Breast epithelium (tissue), 4 donors: Measurements from ENCODE around the gene BCL7C. TPM values are rescaled to one million over a fixed set of nuclear protein-coding genes. Genes with fewer than 3 reads are reported as not detected.

Source experiments
- DNase-seq, 2 donors: peaks; one replicate each; pipeline ENCODE4 v3.0.0-alpha.2; 2019; ENCODE audit warnings: low spot score in 2 of 2
- H3K27ac ChIP-seq, 2 donors: fragments of 200-600 bp; sonication (generic) in 1 of 2; one replicate each; pipeline ENCODE4 v1.5.1; 2016 to 2019; ENCODE audit warnings: mild to moderate bottlenecking in 1 of 2
- H3K27me3 ChIP-seq, 2 donors: fragments of 200-600 bp; sonication (generic) in 1 of 2; one replicate each; pipeline versions ENCODE4 v1.5.1 to v1.6.0; 2017 to 2019; ENCODE audit warnings: control low read depth in 1 of 2, mild to moderate bottlenecking in 1 of 2
- H3K36me3 ChIP-seq: fragments of 200-600 bp; one replicate; pipeline ENCODE4 v1.5.1; 2019
- H3K4me1 ChIP-seq, 2 donors: fragments of 200-600 bp; sonication (generic); one replicate each; pipeline ENCODE4 v1.5.1; 2016 to 2019; ENCODE audit warnings: control low read depth in 1 of 2
- H3K4me3 ChIP-seq, 3 donors: fragments of 200-600 bp; sonication (generic); 1 replicate in 2 of 3; 2 replicates in 1 of 3; pipeline ENCODE4 v1.5.1; 2016 to 2019; ENCODE audit warnings: mild to moderate bottlenecking in 3 of 3, moderate library complexity in 2 of 3
- H3K9me3 ChIP-seq, 2 donors: fragments of 200-600 bp; sonication (generic) in 1 of 2; one replicate each; pipeline ENCODE4 v1.5.1; 2016 to 2019; ENCODE audit warnings: control low read depth in 1 of 2
- POLR2A ChIP-seq: fragments of 450-650 bp; IDR thresholded peaks from one replicate; pipeline ENCODE4 v1.6.1; 2016; ENCODE audit warnings: antibody characterized with exemption, mild to moderate bottlenecking, moderate library complexity
- POLR2AphosphoS5 ChIP-seq, 3 donors: sonication (generic); formaldehyde crosslinking; IDR thresholded peaks; one replicate each; pipeline ENCODE4 v1.6.1; 2017; ENCODE audit warnings: antibody characterized with exemption in 3 of 3
- intact Hi-C: fragments of 100-400 bp; cut with DNase I; formaldehyde crosslinking; loops from one replicate; pipeline ENCODE4 v1.15.1; 2023; ENCODE audit warnings: low total_unique reads
- total RNA-seq, 3 donors: library from RNA; depleted of rRNA; stranded (reverse); fragments of >200 nt; gene quantifications; one replicate each; pipeline ENCODE4 v1.1.0, GENCODE V29; 2016
- TF ChIP-seq, protein P1 (sequence below), 3 donors: fragments of 450-650 bp; IDR thresholded peaks; one replicate each; pipeline ENCODE4 v1.5.1; 2016 to 2017; ENCODE audit warnings: antibody characterized with exemption in 3 of 3, mild to moderate bottlenecking in 3 of 3, moderate library complexity in 3 of 3

Gene BCL7C
- total RNA-seq, 3 donors from 2014 or later, result 29.4 to 47.2 (median 36.2) TPM

DNA sequence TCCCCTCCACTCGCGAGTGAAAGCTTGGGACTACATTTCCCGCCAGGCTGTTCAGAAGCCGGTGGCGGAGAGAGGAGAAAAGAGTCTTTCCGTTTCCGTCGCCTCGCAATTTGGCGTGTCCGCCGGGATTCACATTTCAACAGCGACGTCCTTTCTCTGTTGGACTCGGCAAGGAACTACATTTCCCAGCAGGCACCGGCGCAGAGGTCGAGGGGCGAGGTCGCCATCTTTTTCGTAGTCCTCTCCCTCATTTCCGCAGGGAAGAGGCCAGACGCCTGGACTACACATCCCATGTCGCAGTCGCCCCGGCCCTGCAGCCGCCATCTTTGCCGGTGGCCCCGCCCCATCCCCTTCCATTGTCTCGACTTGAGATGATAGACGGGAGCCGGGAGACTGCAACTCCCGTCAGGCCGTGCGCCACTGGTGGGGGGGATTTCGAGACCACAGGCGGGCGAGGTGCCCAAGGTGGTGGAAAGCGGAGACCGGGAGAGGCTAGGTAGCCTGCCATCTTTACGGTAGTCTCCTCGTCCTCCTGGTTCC lies 28.6 kb upstream of the BCL7C start:
- Histone ChIP-seq H3K4me1 (peaks cover 0 to 7% of the 10 kb centered on the region in 2 donors), H3K36me3 (no peaks in the 10 kb centered on the region), H3K27me3 (no peaks in the 10 kb centered on the region), H3K9me3 (no peaks in the 10 kb centered on the region), H3K27ac (peak overlapping the region; percentile 94 to 97), H3K4me3 (peak overlapping the region; percentile 65 to 85 (median 67))
- intact Hi-C loops, result no loop called here
- TF ChIP-seq POLR2AphosphoS5 (IDR thresholded peaks at IDR 0.05) (peak; percentile 66 to 94 (median 85)), POLR2A (no peak)
- DNase-seq, result peak; percentile 100

DNA sequence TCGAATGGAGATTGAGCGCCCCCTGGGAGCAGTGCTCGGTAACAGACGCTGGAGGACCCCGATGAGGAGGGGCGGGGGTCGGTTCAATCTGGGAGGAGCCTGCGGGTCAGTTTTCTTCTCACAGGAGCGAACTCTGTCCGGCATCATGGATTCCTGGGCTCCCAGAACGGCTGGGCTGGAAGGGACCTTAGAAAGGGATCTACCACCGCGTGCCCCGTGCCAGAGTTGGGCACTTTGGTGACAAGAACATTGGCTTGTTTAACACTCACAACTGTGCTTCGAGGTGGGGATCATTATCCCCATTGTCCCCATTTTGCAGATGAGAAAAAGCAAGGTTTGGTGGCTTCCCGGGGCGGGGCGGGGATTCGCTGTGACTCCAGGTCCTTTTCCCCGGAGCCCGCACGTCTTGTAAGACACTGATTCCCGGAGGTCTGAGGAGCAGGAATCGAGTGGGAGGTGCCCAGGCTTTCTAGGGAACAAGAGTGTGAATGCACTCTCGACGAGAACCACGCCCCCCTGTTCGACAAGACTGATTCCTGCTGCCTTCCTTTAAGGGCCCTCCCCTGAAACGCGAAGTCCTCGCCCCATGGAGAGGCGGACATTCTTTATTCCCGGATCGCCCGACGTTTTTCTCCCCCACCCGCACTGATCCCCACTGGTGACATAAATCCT lies 28.0 kb upstream of the BCL7C start:
- intact Hi-C loops, result no loop called here
- Histone ChIP-seq H3K9me3 (no peaks in the 10 kb centered on the region), H3K4me3 (peak overlapping the region; percentile 65 to 67 (median 65)), H3K27ac (peak overlapping the region; percentile 94 to 97), H3K4me1 (peaks cover 0 to 7% of the 10 kb centered on the region in 2 donors), H3K36me3 (no peaks in the 10 kb centered on the region), H3K27me3 (no peaks in the 10 kb centered on the region)
- TF ChIP-seq POLR2AphosphoS5 (IDR thresholded peaks at IDR 0.05) (peak in 1 of 3 donors; percentile 27), POLR2A (peak; percentile 2)
- TF ChIP-seq, protein P1, sequence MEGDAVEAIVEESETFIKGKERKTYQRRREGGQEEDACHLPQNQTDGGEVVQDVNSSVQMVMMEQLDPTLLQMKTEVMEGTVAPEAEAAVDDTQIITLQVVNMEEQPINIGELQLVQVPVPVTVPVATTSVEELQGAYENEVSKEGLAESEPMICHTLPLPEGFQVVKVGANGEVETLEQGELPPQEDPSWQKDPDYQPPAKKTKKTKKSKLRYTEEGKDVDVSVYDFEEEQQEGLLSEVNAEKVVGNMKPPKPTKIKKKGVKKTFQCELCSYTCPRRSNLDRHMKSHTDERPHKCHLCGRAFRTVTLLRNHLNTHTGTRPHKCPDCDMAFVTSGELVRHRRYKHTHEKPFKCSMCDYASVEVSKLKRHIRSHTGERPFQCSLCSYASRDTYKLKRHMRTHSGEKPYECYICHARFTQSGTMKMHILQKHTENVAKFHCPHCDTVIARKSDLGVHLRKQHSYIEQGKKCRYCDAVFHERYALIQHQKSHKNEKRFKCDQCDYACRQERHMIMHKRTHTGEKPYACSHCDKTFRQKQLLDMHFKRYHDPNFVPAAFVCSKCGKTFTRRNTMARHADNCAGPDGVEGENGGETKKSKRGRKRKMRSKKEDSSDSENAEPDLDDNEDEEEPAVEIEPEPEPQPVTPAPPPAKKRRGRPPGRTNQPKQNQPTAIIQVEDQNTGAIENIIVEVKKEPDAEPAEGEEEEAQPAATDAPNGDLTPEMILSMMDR (IDR thresholded peaks at IDR 0.05), result peak; percentile 82 to 93 (median 91)
- DNase-seq, result peak; percentile 92 to 93

DNA sequence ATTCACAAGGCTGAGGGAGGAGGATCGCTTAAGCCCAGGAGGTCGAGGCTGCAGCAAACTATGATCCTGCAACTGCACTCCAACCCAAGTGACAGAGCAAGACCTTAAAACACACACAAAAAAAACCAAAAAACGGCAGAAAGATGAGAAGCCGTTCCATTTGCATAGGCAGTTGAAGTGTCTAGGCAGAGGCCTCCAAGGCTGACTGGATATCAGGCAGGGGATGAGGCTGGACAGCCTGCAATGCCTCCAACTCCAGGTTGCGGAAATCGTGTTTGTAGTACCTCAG lies 27.5 kb upstream of the BCL7C start:
- Histone ChIP-seq H3K36me3 (no peaks in the 10 kb centered on the region), H3K4me1 (peaks cover 0 to 7% of the 10 kb centered on the region in 2 donors), H3K9me3 (no peaks in the 10 kb centered on the region), H3K27ac (peak overlapping the region; percentile 94 to 97), H3K27me3 (no peaks in the 10 kb centered on the region), H3K4me3 (peak overlapping the region; percentile 65 to 67 (median 65))
- no peak for TF ChIP-seq POLR2AphosphoS5 (IDR thresholded peaks at IDR 0.05)
- TF ChIP-seq, protein P1 (IDR thresholded peaks at IDR 0.05), result no peak
- no peak for TF ChIP-seq POLR2A
- no peak for DNase-seq
- intact Hi-C loops, result no loop called here

DNA sequence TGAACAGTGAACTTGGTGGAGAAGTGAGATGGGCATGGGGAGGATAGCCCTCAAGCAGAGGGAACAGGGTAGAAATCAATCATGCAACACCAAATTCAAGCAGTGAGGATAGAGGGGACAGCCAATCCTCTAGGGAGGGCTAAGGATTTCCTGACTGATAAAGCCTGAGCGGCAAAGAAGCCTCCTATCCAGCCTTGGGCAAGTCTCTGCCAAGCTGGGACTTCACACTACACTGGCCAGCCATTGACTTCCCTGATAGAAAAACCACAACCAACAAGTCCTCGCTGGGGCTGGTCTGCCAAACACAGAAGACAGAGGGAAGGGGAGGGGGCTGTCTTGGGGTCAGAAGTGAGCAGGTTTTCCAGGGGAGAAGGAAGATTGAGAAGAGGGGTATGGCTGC lies 27.0 kb upstream of the BCL7C start:
- TF ChIP-seq, protein P1 (IDR thresholded peaks at IDR 0.05), result no peak
- no peak for TF ChIP-seq POLR2AphosphoS5 (IDR thresholded peaks at IDR 0.05)
- TF ChIP-seq POLR2A, result no peak
- Histone ChIP-seq H3K27me3 (no peaks in the 10 kb centered on the region), H3K4me1 (peaks cover 0 to 7% of the 10 kb centered on the region in 2 donors), H3K9me3 (no peaks in the 10 kb centered on the region), H3K27ac (no peak overlapping the region), H3K36me3 (no peaks in the 10 kb centered on the region), H3K4me3 (no peak overlapping the region)
- DNase-seq, result no peak
- intact Hi-C loops, result no loop called here

DNA sequence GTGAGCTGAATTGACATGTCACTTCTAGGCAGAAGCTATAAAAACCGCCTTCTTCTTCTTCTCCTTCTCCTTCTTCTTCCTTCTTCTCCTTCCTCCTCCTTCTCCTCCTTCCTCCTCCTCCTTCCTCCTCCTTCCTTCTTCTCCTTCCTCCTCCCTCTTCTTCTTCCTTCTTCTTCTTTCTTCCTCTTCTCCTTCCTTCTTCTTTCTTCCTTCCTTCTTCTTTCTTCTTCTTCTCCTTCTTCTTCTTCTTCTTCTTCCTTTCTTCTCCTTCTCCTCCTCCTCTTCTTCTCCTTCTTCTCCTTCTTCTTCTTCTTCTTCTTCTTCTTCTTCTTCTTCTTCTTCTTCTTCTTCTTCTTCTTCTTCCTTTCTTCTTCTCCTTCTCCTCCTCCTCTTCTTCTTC lies 24.7 kb upstream of the BCL7C start:
- Histone ChIP-seq H3K27ac (no peak overlapping the region), H3K4me1 (no peaks in the 10 kb centered on the region), H3K4me3 (no peak overlapping the region), H3K9me3 (no peaks in the 10 kb centered on the region), H3K27me3 (no peaks in the 10 kb centered on the region), H3K36me3 (no peaks in the 10 kb centered on the region)
- no peak for DNase-seq
- TF ChIP-seq, protein P1 (IDR thresholded peaks at IDR 0.05), result no peak
- TF ChIP-seq POLR2A (no peak), POLR2AphosphoS5 (IDR thresholded peaks at IDR 0.05) (no peak)
- intact Hi-C loops, result no loop called here
